GM19397 (cell line): Measurements from ENCODE around the gene MARCKSL1.

Source experiments
- ATAC-seq: cut with Tn5 transposase; IDR thresholded peaks from one replicate; pipeline ENCODE4 v1.9.1; 2021; ENCODE audit warnings: mild to moderate bottlenecking, moderate library complexity; ENCODE audit not compliant: unreplicated experiment

MARCKSL1 gene

GRCh38 chr1:32353431-32353830 is 17.4 kb upstream of the MARCKSL1 start:
- ATAC-seq, result no peak

GRCh38 chr1:32352831-32353383 is 16.9 kb upstream of the MARCKSL1 start:
- no peak for ATAC-seq

DNA sequence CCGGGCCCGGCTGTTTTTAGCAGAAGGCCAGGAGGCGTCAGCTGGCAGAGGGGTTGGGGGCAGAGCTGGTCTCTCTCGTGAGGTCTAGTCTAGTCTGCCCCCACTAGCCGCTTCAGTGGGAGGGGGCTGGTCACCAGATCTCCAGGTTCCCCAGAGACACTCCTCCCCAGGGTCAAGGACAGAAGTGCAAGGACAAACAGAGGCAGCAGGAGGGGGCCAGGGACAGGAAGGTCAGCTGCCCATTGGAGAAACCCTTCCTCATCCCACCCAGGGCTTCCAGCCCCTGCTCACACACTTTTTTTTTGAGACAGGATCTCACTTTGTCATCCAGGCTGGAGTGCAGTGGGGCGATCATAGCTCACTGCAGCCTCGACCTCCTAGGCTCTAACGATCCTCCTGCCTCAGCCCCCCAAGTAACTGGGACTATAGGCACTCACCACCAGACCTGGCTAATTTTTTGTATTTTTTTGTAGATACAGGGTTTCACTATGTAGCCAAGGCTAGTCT is 16.3 kb upstream of the MARCKSL1 start:
- ATAC-seq, result no peak

- ATAC-seq, result peak; percentile 88
Observed at GRCh38 chr1:32351399-32352238, 15.6 kb upstream of the MARCKSL1 start.

DNA sequence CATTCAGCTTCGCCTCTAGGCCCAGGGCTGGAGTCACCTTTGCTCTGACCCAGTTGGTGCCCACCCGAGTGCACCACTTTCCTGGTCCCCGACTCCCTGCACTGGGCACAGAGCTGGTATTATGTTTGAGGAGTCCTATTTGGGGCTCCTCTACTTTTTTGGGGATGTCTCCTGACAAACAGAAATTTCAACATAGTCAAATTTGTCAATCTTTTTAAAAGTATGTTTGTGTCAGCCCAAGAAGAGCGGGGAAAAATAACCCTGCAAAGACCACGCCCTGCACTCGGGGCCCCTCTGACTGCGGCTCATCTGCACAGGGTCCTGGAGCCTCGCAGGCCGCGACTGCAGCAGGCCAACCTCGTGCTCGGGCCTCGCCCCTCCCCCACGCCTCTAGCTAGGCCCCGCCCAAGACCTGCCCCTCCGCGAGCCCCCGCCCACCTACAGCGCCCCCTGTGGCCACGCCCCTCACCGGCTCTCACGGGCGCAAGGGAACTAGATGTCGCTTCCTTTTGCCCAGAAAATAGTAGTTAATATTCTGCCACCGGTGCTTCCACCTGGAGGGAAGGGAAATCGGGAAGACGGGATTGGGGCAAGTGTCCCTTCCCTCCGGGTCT is 14.9 kb upstream of the MARCKSL1 start:
- ATAC-seq, result peak; percentile 43

GRCh38 chr1:32349211-32349708 is 13.2 kb upstream of the MARCKSL1 start:
- no peak for ATAC-seq

DNA sequence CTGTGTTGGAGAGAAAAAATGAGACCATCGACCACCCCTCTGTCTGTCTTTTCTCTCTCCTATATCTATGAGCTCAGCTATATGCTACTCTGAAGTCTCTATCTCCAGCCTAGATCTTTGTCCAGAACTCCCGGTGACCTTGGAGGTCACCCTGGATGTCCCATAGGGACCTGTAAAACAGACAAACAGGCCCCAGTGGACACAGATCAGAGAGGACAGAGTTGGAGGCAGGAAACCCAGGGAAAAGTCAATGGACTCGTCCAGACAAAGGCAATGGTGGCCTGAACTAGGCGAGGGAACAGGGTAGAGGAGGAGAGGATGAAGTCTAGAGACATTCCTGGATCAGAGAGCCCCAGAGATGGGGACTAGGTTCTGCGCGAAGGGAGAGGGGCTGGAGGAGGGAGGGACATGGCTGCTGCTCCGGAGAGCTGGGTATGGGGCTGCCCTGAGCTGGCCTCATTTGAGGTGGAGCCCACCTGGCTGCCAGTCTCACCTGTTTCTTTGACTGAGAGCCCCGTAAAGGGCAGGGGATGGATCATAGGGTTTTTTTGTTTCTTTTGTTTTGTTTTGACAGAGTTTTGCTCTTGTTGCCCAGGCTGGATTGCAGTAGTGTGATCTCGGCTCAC is 10.6 kb upstream of the MARCKSL1 start:
- ATAC-seq, result no peak

- ATAC-seq, result no peak
Observed at GRCh38 chr1:32345289-32345827, 9.3 kb upstream of the MARCKSL1 start.

DNA sequence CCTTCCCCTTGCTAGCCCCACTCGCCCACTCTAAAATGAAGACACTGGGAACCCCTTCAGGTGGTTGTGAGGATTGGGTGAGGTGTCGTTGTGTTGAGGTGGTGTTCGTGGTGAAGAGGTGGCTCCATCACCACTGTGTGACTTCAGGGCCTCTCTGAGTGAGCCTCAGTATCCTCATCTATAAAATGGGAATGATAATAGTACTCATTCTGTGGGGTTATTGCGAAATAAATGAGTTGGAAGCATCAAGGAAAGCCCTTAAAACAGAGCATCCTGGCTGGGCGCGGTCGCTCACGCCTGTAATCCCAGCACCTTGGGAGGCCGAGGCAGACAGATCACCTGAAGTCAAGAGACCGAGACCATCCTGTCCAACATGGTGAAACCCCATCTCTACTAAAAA is 6.7 kb upstream of the MARCKSL1 start:
- no peak for ATAC-seq

- ATAC-seq, result no peak
Observed at GRCh38 chr1:32341971-32342370, 5.9 kb upstream of the MARCKSL1 start.

GRCh38 chr1:32341186-32341757 is 5.2 kb upstream of the MARCKSL1 start:
- ATAC-seq, result no peak

DNA sequence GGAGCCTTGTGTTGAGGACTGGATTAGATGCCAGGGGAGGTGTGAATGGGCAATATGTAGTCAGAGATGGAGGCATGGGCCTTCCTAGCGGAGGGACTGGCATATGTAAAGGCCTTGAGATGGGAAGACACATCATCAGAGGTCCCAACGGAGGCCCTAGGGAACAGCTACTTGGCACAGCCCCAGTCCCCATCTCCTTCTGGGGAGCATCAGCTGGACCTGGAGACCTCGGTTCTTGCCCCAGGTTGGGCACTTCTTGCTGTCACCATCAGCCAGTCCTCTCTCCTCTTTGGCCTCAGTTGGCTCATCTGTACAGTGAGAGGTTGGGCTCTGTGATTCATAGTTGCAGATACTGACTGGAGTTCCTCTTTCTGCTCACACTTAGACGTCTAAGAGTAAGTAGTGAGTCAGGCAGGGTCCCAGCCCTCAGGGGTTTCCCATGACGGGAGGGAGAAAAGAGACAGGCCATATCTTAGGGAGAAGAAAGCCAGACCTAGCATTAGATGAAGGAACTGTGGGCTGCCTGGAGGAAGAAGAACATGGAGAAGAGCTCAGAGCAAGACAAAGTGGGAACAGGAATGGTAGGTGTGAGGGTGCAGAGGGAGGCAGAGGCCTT is 3.4 kb upstream of the MARCKSL1 start:
- ATAC-seq, result no peak

DNA sequence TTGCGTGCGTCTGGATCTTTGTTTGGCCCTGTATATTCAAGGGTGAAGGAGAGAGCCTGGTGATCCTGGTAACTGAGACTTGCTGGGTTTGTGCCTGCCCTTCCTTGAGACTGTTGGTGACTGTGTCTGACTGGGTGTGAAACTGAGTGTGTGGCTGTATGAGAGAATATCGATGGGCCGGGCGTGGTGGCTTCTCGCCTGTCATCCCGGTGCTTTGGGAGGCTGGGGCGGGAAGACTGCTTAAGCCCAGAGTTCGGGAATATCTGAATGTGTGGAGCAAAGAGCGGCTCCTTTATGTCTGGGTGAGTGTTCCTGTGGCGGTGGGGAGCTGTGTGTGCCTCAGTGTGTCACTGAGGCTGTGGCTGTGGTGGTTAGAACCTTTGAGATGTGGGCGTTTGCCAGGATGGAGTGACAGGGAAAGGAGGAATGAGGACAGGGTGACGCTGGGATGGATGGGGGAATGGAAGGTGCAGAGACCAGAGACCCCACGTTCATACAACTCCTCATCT is 2.7 kb upstream of the MARCKSL1 start:
- ATAC-seq, result no peak

DNA sequence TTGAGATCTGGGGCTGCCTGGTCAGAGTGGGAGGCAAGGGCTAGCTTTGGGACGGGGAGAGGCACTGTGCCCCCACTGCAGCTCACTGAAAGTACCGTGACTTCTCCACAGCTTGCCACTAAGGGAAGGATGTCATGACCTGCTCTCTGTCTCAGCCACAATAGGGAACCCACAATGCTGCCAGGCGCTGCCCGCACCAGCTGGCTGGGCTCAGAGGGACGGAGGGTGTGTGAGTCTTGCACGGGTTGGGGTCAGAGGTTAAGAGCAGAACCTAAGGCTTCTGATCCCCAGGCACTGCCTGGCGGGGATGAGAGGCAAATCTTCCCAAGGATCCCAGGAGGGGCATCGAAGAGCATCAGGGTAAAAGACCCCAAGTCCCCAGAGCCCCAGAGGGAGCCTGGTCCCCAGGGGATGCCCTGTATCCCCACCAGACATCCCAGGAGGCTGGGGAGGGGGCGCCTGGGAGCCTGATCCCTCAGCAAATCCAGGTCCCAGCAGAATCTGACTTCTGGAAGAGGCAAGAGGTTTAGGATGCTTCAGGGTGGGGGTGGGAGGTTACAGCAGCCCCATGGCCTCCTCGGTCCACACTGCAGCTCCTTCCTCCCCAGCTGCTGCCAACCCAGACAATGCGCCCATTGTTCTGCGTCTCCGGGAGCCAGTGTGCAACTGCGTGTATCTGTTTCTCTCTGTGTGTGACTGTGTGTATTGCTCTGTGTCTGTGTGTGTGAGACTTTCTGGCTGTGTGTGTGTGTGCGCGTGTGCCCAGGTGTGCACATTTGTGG is 2.0 kb upstream of the MARCKSL1 start:
- no peak for ATAC-seq

- no peak for ATAC-seq
Observed at GRCh38 chr1:32336963-32337675, 1.1 kb upstream of the MARCKSL1 start.

DNA sequence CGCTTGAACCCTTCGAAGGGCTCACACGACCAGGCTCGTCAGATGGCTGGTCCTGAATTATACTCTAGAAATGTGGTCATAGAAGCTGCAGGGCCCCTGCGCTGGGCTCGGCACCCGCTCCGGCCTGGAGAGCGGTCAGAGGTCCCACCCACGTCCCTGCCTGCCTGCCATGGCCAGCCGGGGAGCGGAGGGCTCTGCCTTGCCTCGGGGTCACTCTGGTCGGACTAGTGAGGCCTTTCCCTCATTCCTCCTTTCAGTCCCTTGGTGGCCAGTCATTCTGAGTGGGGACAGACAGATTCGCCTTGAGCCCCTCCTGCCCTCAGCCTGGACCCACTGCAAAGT is 529 bp upstream of the MARCKSL1 start:
- ATAC-seq, result no peak

- peak; percentile 12 for ATAC-seq
Observed at GRCh38 chr1:32335535-32335789, 571 bp downstream of the MARCKSL1 start.

GRCh38 chr1:32334864-32335534 is 1.0 kb downstream of the MARCKSL1 start:
- ATAC-seq, result peak; percentile 21
